ENCODE measurements around the gene OR1D5. TPM values are rescaled to one million over a fixed set of nuclear protein-coding genes. Genes with fewer than 3 reads are reported as not detected.
"Not testable (repeated sequence)": the region's sequence is repeated elsewhere in the genome, so short reads cannot be mapped to it uniquely, and the experiment has no call there.

The OR1D5 gene, protein sequence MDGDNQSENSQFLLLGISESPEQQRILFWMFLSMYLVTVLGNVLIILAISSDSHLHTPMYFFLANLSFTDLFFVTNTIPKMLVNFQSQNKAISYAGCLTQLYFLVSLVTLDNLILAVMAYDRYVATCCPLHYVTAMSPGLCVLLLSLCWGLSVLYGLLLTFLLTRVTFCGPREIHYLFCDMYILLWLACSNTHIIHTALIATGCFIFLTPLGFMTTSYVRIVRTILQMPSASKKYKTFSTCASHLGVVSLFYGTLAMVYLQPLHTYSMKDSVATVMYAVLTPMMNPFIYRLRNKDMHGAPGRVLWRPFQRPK
- not detected for total RNA-seq
- long read RNA-seq, result 0 reads

DNA sequence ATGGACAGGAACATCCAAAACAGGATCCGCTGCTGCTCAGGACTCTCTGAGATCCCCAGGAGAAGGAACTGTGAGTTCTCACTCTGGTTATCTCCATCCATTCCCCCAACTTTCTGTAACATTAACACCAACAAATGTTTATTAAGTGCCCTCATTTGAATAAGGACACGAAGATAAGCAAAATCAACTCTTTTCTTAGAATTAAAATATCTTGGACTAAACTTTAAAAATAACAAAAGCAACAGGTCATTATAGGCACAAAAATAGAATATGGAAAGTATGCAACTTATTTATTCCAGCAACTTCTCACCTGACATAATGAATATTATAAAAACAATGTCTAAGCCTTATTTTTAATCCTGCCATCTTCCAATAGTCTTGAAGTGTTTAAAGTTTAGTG lies at the start of gene OR1D5:
Gene OR1D5, minus strand, starts transcription at position 101 of the 400 bp plus-strand sequence. Its CDS starts 0 bp downstream, at position 101.
- DNase-seq (ENCODE audit: low spot score), result not testable (repeated sequence)

GRCh38 chr17:3104322-3104721 lies 40.9 kb upstream of the OR1D5 start, which contains the start of gene OR1D2:
Gene OR1D2, minus strand, starts transcription at chr17:3104422. Its CDS starts 11,426 bp downstream, at chr17:3092996.
- DNase-seq (ENCODE audit: low spot score), result no peak

DNA sequence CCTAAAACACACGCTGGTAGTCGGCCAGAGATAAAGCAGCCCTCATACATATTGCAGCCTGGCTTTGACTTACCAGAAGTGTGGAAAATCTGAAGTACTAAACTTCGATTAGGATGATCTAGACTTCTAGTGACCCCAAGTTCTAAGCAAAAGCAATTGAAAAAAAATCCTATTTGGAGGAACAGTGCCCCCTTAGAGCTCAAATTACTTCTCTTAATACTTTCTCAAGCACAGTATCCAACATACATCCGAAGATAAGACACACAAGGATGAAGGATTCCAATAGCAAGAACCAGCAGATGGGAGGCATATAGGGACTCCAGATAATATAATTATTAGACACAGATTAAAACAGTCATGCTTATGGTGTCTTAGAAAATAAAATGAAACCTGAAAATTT lies 10.4 kb upstream of the OR1D5 start:
- not testable (repeated sequence) for DNase-seq (ENCODE audit: low spot score)

DNA sequence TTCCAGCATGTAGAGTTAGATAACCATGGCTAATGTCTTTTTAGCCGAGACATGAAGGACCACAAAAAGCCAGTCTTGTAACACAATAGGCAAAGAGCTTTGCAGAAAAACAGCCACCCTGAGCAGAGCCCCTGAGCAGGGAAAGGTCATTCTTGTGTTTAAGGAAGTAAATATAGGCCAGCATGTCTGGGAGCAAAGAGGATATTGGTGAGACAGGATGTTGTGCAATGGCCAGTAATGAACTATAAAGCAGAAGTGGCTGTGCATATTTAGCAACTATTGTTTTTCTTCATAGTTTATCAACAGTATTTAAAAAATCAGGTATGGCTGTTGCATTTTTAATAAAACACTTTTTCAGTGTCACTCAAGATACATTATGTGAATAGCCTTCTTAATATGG lies 1.8 kb upstream of the OR1D5 start:
- not testable (repeated sequence) for DNase-seq (ENCODE audit: low spot score)

DNA sequence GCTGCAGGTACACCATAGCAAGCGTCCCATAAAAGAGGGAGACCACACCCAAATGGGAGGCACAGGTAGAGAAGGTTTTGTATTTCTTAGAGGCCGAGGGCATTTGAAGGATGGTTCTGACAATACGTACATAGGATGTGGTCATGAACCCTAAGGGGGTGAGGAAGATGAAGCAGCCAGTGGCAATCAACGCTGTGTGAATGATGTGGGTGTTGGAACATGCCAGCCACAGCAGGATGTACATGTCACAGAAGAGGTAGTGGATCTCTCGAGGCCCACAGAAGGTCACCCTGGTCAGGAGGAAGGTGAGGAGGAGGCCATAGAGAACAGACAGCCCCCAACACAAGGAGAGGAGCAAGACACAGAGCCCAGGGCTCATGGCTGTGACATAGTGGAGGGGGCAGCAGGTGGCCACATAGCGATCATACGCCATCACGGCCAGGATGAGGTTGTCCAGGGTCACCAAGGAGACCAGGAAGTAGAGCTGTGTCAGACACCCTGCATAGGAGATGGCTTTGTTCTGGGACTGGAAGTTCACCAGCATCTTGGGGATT lies 506 bp downstream of the OR1D5 start:
- not testable (repeated sequence) for DNase-seq (ENCODE audit: low spot score)

GRCh38 chr17:3054868-3055267 lies 8.5 kb downstream of the OR1D5 start:
- not testable (repeated sequence) for DNase-seq (ENCODE audit: low spot score)

GRCh38 chr17:3049705-3050295 lies 13.6 kb downstream of the OR1D5 start:
- no peak for DNase-seq (ENCODE audit: low spot score)

- DNase-seq (ENCODE audit: low spot score), result peak; percentile 96
These were observed 14.5 kb downstream of the OR1D5 start for GRCh38 chr17:3048727-3049471.

DNA sequence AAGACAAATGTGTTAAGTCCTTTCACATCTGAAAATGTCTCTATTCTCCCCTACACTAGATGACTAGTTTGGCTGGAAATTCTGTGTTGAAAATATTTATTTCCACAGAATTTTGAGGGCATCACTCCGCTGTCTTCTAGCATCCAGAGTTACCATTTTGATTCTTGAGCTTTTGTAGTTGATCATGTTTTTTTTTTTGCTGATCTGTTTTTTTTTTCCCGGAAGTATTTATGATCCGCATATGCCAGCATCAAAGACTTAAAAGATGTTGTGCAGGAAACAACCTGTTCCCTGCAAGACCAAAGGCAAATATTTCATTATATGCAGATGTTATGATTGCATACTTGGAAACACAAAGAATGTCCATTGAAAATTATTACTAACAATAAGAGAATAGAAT lies 16.7 kb downstream of the OR1D5 start:
- DNase-seq (ENCODE audit: low spot score), result no peak

DNA sequence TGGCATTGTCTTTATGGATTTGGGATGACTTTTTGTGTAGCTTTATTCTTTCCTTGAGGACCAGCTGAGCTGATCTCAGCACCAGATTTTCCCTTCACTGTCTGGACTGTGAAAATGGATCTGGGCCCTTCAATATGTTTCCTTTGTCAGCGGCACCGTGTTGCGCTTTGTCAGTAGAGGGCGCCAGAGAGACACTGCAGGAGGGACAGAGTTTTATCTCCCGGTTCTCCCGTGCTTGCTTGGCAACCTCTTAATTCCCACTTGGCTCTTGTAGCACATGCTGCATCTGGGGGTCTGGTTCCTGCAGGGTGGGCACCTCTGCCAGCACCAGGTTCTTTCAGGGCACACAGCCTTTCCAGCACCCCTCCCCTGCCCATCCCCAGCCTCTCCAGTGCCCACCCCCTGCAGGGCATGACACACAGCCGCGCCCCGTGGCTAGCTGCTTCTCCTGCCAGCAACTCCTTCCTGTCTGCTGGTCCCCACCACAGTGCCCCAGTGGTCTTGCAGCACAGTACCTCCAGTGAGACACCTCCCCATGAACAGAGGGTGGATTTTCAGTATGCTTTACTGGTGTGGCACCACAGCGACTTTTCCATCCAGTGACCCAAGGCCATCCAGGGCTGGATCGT lies 19.6 kb downstream of the OR1D5 start:
- no peak for DNase-seq (ENCODE audit: low spot score)

DNA sequence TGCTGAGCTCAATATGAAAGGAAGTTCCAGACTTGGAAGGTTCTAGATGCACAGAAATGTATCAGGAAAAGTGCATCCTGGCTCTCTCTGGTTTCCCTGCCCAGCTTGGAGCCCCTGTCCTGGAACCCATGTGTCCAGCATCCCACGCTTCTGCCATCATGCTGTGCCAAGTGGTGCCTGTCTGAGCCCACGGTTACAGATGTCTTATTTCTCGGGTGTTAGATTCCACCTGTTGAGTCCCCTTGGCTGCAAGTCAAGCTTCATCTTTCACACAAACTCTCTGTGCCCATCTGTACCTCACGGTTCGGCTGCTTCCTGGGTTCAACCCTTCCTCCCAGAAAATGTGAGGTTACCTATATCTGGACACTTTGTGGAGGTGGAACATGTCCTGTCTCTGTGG lies 22.5 kb downstream of the OR1D5 start:
- DNase-seq (ENCODE audit: low spot score), result no peak

DNA sequence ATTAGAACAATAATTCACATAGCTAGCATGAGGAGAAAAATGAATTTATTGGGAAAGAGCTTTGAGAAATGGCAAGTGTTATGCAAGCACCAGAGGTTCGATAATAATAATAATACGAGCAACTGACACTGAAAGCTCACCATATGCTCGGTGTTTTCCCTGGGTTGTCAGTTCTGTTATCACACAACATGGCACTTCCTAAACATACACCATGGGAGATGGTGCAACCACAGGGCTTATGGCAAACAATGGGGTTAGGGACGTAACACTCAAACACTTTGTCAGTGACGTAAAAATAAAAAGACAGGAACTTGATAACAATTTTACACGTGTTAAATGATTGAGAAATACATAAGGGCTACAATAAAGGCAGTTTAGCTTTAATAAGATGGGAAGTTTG lies 23.7 kb downstream of the OR1D5 start:
- DNase-seq (ENCODE audit: low spot score), result no peak

DNA sequence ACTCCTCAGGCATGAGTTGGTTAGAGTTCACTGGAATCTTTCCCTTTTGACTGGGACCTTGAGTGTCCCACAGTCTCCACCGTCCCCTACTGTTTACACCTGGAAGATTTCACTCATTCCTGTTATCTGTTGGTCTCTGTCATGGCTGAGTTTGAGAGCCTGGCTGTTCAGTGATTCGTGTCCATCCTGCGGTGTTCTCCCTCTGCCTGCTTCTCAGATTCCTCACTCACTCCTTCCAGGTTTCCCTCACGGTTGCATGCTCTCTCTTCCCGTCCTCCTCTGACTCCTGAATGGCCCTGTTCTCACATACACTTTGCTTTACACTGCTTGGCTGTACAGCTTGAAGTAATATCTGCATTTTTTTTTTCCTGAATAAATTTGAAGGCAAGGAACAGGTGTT lies 24.5 kb downstream of the OR1D5 start:
- no peak for DNase-seq (ENCODE audit: low spot score)

- no peak for DNase-seq (ENCODE audit: low spot score)
These were observed 26.1 kb downstream of the OR1D5 start for GRCh38 chr17:3037259-3037658.

DNA sequence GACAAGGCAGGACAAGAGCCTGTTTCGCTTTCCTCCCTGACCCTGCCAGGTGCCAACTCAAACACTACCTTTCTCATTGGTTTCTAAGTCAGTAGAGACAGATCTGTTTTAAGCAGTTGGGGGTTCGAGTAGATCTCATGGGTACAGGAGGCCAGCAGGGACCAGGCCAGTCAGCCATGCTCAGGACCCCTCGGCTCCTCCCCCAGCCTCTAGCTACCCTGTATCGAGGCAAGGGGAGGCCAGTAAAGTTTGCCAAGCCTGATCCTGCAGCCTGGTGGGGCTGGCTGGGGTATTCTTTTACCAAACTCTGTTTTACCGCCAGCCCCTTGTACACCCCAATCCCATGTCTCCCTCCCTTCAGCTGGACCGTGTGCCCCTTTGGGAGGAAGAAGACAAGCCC lies 26.6 kb downstream of the OR1D5 start:
- DNase-seq (ENCODE audit: low spot score), result peak; percentile 39

- no peak for DNase-seq (ENCODE audit: low spot score)
These were observed 27.5 kb downstream of the OR1D5 start for GRCh38 chr17:3035968-3036280.

DNA sequence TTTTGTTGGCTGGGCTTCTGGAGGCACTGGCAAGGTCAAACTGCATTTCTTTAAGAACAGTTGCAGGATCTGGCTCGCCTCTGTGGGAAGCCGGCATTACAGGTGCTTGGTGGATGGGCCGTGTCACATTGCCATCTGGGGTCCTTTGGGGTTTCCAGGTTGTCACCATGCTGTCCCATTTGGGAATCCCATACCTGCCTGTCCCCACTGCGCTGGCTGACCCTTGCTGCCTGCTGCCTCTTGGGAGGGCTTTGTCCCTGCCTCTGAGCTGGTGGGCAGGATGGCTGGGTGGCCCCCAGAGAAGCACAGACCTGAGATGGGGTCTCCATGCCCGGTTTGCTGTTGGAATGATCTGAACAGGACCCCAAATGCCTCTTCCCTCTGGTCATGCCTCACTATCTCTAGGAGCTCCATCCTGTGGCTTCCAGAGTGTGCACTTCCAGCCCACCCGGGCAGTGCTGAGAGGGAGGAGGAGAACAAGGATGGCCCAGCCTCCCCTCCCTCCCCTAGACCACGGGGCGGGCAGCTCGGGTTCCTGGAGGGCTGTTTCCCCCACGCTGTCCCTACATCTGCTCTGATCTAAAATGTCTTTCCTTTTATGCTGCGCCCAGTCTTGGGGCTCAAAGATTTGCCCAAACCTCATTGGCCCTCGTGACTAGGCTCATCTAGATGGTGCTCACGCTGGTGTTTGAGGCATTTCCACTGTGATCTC lies 28.0 kb downstream of the OR1D5 start:
- DNase-seq (ENCODE audit: low spot score), result peak; percentile 68

GRCh38 chr17:3034578-3034920 lies 28.9 kb downstream of the OR1D5 start:
- DNase-seq (ENCODE audit: low spot score), result peak; percentile 77

GRCh38 chr17:3033741-3034577 lies 29.4 kb downstream of the OR1D5 start:
- DNase-seq (ENCODE audit: low spot score), result peak; percentile 69

DNA sequence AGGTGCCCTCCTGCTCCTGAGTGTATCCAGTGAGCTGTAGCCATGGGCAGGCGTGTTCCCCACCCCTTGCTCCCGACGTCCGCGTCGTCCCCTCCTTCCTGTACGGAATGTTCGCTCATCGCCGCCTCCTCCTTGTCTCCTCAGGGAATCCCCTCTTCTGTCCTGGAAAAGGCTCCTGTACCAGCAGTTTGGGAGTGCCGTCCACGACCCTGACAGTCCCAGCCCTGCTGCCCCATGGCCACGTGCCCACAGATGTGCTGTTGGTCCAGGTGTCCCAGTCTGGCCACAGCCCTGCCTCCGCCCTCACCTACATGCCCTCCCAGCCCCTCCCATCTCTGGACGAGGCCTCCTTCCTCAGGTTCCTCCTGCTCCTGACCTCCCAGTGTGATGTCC lies 30.2 kb downstream of the OR1D5 start:
- peak; percentile 82 for DNase-seq (ENCODE audit: low spot score)

Measured in mesenteric fat pad (tissue), 1 donor.